Activated T-helper 9 cell treated with anti-CD3 and anti-CD28 coated beads, Interleukin-2, amount 50 U/mL, for 16 hours (primary cell): Measurements from ENCODE around the gene ADGRD1.
"Not testable (repeated sequence)": the region's sequence is repeated elsewhere in the genome, so short reads cannot be mapped to it uniquely, and the experiment has no call there.

Source experiments
- DNase-seq: peaks from one replicate; pipeline ENCODE4 v3.0.0-alpha.2; 2020; ENCODE audit warnings: low read depth

The ADGRD1 gene

DNA sequence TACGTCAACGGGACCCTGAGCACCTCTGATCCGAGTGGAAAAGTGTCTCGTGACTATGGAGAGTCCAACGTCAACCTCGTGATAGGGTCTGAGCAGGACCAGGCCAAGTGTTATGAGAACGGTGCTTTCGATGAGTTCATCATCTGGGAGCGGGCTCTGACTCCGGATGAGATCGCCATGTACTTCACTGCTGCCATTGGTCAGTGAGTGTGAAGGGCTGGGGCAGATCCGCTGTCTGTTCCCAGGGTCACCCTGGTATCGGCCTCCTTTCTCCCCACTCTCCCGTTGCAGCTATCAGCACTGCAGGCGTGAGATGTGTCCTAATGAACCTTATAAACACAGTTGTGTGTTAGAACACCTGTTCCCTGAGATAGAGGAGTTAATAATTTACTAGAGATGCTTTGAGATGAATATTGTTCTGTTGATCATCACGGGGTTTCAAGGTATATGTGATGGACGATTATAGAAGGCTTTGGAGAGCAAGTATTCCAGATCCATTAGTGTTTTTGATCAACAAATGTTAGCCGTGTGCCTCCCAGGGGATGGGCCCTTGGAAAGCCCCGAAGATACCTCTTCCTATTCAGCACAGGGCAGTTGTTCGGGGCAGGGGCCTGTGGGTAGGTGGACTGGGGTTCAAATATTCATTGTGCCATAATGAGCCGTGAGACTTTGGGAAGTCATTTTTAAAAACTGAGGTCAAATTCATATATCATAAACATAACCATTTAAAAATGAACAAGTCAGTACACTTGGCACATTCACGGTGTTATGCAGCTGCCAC is 33.6 kb downstream of the ADGRD1 start:
- DNase-seq, result no peak

DNA sequence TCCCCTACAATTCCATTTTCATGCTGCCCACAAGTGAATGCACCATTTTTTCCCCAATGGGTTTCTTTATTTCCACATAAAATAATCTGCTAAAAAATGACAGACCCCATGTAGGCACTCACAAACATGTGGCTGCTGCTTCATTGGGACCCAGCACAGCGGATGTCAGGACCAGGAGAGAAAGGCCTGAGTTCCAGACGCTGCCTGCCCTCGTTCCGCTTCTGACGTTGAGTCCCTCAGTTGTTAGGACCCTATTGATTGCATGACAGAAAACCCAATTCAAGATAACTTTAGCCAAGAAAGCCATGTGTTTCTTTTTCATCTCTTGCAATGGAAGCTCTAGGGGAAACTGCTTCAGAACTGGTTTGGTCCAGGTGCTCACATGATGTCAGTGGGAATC is 34.6 kb downstream of the ADGRD1 start:
- DNase-seq, result no peak

DNA sequence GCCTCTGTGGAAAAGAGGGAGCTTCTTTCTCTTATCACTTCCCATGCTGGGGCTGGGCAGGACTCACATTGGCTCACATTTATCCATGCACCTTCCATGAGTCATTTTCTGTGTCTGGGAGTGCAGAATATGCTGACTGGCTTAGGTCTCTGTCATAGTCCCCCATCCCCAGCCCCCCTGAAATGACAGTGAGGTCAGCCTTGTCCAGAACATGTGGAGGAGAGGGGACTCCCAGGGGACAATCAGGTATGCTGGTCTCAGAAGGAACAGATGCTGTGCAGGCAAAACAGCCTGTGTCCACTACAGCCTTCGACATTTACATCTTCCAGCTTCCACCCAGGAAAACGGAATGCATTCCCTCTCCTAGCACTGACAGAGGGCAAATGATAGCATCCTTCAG is 35.0 kb downstream of the ADGRD1 start:
- no peak for DNase-seq

DNA sequence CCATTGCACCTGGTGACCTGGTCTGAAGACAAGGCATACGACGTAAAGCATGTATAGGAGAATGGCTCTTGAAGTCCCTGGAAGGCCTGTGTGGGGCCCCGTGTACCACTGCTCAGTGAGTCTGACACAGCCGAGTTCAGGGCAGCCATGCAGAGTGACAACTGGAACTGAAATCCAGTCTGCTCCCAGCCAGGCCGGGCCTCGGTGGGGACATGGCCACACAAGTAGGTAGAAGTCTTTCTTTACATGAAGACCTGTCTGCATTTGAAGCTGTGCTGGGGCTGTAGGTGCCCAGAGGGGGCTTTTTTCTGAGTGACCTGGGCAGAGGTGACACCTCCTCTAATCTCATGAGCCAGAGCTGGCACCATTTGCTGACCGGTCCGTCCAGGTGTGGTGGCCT is 35.7 kb downstream of the ADGRD1 start:
- DNase-seq, result no peak

DNA sequence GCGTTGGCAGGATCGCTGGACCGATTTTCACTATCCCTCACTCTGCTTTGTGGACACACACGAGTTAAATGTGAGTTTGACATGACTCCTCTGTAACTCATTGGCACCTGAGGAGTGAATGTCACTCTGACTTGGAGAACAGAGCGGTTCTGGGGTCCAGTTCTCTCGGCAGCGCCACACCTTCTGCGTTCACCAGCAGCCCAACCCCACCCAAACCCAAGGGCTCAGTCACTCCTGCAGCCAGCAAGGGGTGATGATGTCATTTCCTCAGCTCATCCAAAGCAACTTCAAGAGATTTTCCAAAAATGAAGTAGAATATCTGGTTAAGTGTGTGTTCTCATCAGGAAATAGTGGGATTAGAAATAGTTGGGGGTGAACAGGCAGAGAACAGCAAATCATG is 36.3 kb downstream of the ADGRD1 start:
- no peak for DNase-seq

DNA sequence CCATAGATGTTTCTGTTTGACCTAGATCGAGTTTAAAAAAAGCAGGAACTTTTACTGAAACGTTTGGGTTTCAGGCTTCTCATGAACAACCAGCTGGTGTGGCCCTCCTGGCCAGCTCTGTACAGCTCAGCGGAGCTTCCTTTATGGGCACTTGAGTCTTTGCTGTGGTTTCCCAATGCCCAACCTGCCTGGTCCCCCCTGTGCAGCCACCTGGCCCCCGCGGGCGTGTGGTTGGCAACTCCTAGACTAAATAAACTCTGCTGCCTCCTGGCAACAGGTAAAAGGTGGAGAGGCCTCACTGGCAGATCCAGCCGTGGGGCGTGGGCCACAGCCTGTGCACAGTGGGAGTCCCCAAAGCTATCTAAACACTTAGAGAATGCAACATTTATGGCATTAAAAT is 38.7 kb downstream of the ADGRD1 start:
- DNase-seq, result no peak

DNA sequence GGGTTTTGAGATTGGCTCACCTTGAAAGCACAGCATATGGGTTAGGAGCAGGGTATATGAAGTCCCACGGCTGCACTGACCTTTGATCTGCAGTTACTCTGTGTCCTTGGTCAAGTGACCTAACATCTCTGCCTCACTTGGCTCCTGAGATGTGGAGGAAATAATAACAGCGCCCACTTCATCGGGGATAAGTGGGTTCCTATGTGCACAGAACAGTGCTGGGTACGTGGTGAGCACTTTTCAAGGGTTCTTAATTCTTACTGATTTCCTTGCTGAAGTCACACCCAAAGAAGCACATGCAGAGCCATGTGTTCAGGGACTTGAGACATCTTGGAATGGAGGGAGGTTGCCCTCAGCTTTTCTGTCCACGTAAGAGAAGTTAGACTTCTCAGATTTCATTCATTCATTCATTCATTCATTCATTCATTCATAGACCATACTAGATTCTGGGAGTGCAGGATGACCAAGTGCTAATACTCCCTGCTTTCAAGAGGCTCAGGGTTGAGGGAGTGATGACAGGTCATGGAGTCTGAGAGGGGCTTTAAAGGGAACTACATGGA is 39.4 kb downstream of the ADGRD1 start:
- no peak for DNase-seq

DNA sequence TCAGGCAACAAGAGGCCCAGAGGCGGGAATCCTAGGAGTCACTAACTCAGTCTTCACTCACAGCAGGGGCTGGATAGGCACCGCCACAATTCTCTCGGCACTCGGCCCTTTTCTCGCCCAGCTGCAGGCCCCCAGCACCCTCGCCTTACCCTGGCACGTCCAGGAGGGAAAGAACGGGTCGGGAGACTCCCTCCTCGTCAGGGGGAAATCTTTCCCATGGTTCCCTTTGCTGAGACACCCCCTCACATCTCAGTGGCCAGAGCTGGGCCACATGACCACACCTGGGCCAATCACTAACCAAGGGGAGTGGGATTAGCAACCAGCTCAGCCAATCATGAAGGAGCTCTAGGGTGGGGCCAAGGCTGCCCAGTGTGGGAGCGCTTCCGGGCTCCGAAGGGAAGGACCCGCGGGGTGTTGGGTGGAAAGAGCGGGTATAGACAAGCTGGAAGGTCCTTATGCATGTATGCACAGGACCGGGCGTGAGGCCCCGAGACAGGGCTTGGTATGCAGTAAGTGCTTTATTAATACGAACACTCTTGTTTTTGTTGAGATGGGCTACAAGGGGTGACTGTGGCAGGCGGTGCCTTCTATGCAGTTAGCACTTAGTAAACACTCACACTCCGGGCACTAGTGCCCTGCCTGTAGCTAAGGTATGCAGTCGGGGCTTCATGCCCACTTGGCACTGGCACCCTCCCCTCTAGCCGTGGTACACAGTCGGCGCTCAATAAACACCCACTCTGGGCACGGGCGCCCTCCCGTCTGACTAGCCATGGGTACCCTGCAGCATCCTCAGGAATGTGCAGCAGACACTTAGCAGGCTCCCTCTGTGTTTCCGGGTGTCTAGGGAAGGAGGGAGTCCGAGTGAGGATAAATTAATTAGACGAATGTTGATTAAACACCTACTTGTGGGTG is 40.3 kb downstream of the ADGRD1 start:
- DNase-seq, result no peak

DNA sequence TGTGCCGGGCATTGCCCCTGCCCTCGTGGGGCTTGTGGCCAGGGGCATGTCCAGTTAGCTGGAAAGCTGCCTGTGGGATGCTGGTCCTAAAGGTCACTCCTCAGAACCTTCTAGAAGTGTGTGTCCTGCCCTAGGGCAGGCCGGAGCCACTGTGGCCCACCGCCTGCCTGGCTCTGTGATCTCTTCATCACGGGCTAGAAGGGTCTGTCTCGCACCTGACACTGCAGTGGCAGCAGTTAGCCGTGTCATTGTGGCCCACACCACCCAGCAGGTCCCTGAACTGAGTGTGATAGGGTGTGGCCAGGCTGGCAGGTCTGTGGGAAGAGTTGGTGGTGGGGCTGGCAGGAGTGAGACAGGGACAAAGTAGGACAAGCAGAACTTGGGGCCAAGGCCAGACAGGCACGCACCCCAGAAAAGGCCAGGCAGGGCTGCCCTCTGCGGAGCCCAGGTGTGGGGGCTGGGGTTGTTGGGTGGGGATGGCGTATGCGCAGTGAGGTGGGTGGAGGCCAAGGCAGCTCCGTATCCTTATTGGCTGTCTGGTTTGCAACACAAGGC is 41.2 kb downstream of the ADGRD1 start:
- no peak for DNase-seq

DNA sequence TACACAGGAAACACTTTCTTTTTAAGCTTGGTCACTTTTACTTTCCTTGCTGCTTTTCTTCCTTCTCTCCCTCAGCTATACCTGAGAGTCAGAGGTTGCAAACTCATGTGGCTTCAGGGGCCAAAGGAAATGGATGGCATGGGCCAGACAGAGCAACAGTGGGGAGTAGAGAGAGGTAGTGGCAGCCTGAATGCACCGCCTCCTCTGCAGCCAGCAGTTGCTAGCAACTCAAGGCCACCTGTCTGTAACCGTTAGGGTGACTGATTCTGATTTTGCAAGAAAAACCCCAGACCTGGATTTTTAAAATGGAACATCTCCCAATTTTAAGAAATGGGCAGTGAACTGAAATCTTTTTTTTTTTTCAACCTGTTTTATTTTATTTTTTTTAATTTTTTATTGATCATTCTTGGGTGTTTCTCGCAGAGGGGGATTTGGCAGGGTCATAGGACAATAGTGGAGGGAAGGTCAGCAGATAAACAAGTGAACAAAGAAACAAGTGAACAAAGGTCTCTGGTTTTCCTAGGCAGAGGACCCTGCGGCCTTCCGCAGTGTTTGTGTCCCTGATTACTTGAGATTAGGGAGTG is 41.8 kb downstream of the ADGRD1 start:
- not testable (repeated sequence) for DNase-seq

DNA sequence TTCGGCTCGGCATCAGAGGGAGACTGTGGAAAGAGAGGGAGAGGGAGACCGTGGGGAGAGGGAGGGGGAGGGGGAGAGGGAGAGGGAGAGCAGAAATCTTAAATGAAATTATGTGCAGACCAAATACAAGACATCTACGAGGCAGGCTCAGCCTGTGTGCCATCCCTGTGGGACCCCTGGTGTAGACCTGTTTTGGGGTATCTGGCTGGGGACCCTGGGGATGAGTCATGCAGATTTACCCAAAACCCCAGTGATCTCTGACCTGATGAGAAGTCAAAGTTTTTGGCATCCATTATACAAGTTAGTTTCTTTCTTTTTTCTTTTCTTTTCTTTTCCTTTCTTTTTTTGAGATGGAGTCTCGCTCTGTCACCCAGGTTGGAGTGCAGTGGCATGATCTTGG is 44.4 kb downstream of the ADGRD1 start:
- no peak for DNase-seq

DNA sequence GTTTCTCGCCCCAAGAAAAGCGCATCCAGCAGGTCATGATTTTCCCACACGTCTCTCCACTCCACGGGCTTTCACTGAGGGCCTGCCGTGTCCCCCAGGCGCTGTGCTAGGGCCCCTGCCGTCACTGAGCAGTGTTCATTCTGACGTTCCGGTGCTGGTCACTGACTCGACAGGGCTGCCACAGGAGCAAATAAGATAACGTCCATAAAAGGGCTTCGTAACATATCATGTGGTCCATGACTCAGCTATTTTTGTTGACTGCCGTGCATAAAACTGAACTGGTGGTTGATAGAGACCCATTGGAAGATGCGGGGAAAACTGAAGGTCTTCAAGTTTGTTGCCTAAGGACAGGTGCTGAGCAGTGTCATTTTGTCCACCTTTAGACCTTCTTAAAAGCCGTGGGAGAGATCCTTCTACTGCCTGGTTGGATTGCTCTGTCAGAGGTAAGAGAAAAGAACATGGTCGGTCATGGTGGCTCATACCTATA is 46.3 kb downstream of the ADGRD1 start:
- DNase-seq, result no peak

DNA sequence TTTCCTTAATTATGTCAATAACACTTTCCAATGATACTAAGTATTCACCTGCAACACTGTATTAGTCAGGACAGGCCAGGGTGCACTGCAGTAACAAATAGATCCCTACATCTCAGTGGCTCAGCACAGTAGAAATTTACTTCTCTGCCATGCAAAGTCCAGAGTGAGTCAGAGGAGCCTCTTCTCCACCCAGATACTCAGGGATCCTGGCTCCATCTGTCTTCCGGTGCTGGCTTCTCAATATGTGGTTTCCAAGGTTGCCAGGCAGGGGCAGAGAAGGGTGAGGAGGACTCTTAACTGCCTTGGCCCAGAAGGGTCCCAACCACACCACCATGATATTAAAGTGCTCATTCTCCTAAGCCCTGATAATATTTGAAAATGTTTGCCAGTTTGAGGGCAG is 47.8 kb downstream of the ADGRD1 start:
- DNase-seq, result no peak

DNA sequence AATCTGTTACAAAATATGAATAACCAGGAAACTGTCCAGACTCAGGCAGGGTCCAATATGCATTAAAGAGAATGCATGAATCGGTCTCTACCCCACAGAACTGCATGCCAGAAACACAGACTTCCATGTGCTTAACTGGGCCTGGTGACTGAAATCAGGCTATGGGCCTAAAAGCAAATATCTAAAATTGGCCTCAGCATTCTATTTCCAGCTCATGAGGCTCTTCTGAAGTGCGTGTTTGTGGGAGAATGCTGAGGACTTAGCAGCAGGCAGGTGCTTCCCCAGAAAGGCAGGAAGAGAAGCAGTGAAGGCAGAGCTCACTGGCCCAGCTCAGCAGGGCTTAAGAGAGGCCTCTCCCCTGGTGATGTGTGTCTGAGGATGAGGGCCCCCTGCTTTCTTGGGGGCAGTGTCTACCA is 48.5 kb downstream of the ADGRD1 start:
- DNase-seq, result no peak

DNA sequence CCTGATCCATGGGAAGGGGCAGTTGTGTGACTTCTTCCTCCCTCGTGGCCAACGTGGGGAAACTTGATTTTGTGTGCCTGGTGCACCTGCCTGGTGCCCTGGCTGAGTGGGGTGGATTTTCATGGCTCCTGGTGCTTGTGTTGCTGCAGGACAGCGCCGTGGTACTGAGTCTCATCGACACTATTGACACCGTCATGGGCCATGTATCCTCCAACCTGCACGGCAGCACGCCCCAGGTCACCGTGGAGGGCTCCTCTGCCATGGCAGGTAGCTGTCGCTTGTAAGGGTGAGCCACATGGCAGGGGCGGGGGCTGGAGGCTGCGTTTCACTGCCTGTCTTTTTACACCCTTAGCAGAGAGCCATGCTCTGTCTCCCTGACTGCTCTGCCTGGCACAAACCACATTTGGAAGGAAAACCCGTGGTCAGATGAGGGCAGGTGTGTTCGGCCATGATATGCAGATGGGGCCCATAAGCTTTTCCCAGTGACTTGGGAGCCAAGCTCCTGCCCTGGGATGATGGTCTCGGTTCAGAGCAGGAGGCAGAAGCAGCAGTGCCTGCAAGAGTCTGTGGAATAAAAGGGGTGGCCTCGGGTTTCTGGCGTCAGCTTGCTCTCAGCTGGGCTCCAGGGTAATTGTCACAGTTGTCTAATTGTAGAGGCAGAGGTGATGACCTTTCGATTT is 49.5 kb downstream of the ADGRD1 start:
- no peak for DNase-seq

DNA sequence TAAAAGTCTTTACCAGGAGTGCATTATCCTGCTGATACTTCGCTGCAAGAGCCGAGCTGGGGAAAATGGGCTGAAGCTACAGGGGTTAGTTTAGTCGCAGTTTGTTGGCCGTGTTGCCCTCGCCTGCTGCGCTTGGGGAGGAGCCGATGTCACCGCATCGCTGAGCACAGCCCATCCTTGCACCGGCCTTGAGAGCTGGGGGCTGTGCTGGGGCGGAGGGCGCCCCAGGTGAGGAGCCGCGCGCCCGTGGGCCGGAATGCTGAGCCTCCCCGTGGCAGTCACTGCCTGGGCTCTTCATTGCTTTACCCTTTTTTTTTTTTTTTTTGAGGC is 50.0 kb downstream of the ADGRD1 start:
- DNase-seq, result no peak

DNA sequence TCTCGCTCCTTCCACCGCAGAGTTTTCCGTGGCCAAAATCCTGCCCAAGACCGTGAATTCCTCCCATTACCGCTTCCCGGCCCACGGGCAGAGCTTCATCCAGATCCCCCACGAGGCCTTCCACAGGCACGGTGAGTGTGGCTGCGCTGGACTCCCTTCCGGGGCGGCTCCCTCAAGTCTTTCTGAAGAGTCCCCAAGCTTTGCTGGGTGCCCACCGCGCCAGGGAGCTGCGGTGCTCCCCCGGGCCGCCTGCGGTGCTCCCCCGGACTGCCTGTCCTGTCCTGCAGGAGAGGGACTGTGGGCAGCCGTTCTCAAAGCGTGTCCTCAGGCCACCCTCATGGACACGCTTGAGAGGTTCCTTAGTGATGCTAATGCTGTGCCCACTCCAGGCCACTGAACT is 50.5 kb downstream of the ADGRD1 start:
- DNase-seq, result no peak

DNA sequence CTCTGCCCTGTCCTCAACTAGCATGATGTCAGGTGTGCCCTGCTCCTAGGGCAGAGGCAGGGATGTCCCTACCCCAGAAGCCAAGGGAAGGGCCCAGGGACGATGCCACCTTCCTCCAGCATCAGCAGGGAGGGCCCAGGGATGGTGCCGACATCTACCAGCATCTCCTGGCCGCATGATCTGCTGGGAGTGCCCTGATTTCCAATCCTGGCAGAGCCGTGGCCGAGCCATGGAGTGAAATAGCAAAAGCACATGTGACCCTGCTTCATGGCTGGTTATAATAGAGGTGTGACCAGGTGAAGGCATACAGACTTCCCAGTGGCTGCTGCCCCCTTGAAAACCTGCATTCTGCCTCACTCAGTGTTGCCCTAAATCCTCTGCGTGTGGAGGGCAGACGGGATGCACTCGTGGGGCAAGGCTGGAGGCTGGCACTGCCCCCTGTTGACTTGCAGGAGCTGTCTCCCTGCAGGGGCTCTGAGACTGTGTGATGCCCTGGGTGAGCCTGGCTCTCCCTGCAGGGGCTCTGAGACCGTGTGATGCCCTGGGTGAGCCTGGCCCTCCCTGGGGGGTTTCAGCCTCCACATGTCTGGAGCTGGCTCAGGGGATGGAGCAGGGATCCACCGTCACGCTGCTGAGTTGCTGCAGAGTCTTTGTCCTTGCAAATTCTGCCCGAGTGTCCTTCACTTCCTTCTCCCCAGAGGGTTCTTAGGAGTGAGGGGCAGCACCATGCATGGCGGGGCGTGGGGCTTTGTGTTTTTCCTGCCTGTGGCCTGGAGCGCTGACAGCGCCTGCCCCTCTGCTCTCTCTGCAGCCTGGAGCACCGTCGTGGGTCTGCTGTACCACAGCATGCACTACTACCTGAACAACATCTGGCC is 51.7 kb downstream of the ADGRD1 start:
- DNase-seq, result no peak

DNA sequence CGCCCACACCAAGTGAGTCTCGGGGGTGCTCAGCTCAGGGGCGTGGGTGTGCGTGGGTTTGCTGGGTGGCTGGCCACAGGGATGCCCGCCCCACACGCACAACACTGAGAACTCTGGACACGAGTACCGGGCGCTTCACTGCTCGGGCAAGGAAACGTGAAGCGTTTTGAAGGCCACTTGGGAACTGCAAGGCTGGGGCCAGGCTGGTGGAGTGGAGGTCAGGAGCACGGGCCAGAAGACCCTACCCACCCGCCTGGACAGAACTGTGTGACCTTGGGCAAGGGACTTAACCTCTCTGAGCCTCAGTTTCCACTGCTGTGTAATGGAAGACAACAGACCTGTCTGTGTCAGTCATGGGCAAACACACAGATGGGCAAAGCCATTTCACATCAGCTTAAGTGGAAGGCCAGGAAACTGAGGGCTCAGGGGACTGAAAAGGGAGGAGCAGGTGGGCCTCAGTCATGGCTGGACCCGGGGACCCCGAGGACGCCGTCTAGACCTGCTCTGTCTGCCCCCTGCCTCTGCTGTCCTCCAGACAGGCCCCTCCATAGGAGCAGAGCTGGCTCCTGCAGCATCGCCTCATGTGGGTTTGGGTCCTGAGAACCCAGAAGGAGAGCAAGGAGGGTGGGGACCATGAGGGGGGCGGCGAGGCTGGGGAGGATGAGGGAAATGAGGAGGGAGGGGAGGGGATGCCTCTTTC is 52.5 kb downstream of the ADGRD1 start:
- DNase-seq, result no peak
